ENCODE measurements around the gene CALM1. TPM values are rescaled to one million over a fixed set of nuclear protein-coding genes. Genes with fewer than 3 reads are reported as not detected.

CALM1 gene
- total RNA-seq, 1 donor from 2014 or later: 260 TPM

- no peak overlapping the region for H3K27ac ChIP-seq
- no peaks in the 10 kb centered on the region for H3K9me3 ChIP-seq
- no peaks in the 10 kb centered on the region for H3K4me1 ChIP-seq
- no peaks in the 10 kb centered on the region for H3K36me3 ChIP-seq
- intact Hi-C loops (cut with DNase I): no loop called here
- no peaks in the 10 kb centered on the region for H3K27me3 ChIP-seq
- no peak for DNase-seq (ENCODE audit: extremely low spot score in 2 of 2)
- TF ChIP-seq POLR2AphosphoS5 (IDR thresholded peaks at IDR 0.05; ENCODE audit: insufficient read depth in 1 of 2, low read depth in 1 of 2): no peak
- TF ChIP-seq CTCF (IDR thresholded peaks at IDR 0.05): no peak
- TF ChIP-seq POLR2A (IDR thresholded peaks at IDR 0.05): no peak
- no peak overlapping the region for H3K4me3 ChIP-seq
These were observed 53.3 kb downstream of the CALM1 start for GRCh38 chr14:90450151-90450550.

GRCh38 chr14:90450667-90451066, 53.8 kb downstream of the CALM1 start:
- H3K4me3 ChIP-seq: no peak overlapping the region
- intact Hi-C loops (cut with DNase I): no loop called here
- no peaks in the 10 kb centered on the region for H3K27me3 ChIP-seq
- no peak for DNase-seq (ENCODE audit: extremely low spot score in 2 of 2)
- no peak for TF ChIP-seq POLR2A (IDR thresholded peaks at IDR 0.05)
- TF ChIP-seq POLR2AphosphoS5 (IDR thresholded peaks at IDR 0.05; ENCODE audit: insufficient read depth in 1 of 2, low read depth in 1 of 2): no peak
- TF ChIP-seq CTCF (IDR thresholded peaks at IDR 0.05): no peak
- H3K27ac ChIP-seq: no peak overlapping the region
- no peaks in the 10 kb centered on the region for H3K36me3 ChIP-seq
- H3K4me1 ChIP-seq: no peaks in the 10 kb centered on the region
- H3K9me3 ChIP-seq: no peaks in the 10 kb centered on the region

GRCh38 chr14:90451443-90451842, 54.6 kb downstream of the CALM1 start:
- no peaks in the 10 kb centered on the region for H3K9me3 ChIP-seq
- no peak for DNase-seq (ENCODE audit: extremely low spot score in 2 of 2)
- no peaks in the 10 kb centered on the region for H3K27me3 ChIP-seq
- H3K4me3 ChIP-seq: no peak overlapping the region
- no peaks in the 10 kb centered on the region for H3K4me1 ChIP-seq
- intact Hi-C loops (cut with DNase I): no loop called here
- H3K36me3 ChIP-seq: no peaks in the 10 kb centered on the region
- TF ChIP-seq CTCF (IDR thresholded peaks at IDR 0.05) (no peak), POLR2AphosphoS5 (IDR thresholded peaks at IDR 0.05; ENCODE audit: insufficient read depth in 1 of 2, low read depth in 1 of 2) (no peak), POLR2A (IDR thresholded peaks at IDR 0.05) (no peak)
- H3K27ac ChIP-seq: no peak overlapping the region

- Histone ChIP-seq H3K27ac (no peak overlapping the region), H3K27me3 (no peaks in the 10 kb centered on the region), H3K36me3 (no peaks in the 10 kb centered on the region), H3K4me3 (no peak overlapping the region), H3K9me3 (no peaks in the 10 kb centered on the region), H3K4me1 (no peaks in the 10 kb centered on the region)
- TF ChIP-seq CTCF (IDR thresholded peaks at IDR 0.05) (no peak), POLR2A (IDR thresholded peaks at IDR 0.05) (no peak), POLR2AphosphoS5 (IDR thresholded peaks at IDR 0.05; ENCODE audit: insufficient read depth in 1 of 2, low read depth in 1 of 2) (no peak)
- no peak for DNase-seq (ENCODE audit: extremely low spot score in 2 of 2)
- intact Hi-C loops (cut with DNase I): no loop called here
These were observed 55.1 kb downstream of the CALM1 start for GRCh38 chr14:90451961-90452360.

- Histone ChIP-seq H3K9me3 (no peaks in the 10 kb centered on the region), H3K27me3 (no peaks in the 10 kb centered on the region), H3K4me3 (no peak overlapping the region), H3K27ac (no peak overlapping the region), H3K4me1 (no peaks in the 10 kb centered on the region), H3K36me3 (no peaks in the 10 kb centered on the region)
- intact Hi-C loops (cut with DNase I): no loop called here
- TF ChIP-seq POLR2A (IDR thresholded peaks at IDR 0.05) (no peak), CTCF (IDR thresholded peaks at IDR 0.05) (no peak), POLR2AphosphoS5 (IDR thresholded peaks at IDR 0.05; ENCODE audit: insufficient read depth in 1 of 2, low read depth in 1 of 2) (no peak)
- DNase-seq (ENCODE audit: extremely low spot score in 2 of 2): no peak
These were observed 55.5 kb downstream of the CALM1 start for GRCh38 chr14:90452366-90452765.
